ENCODE results near the gene ADAMTS6.

Gene ADAMTS6

DNA sequence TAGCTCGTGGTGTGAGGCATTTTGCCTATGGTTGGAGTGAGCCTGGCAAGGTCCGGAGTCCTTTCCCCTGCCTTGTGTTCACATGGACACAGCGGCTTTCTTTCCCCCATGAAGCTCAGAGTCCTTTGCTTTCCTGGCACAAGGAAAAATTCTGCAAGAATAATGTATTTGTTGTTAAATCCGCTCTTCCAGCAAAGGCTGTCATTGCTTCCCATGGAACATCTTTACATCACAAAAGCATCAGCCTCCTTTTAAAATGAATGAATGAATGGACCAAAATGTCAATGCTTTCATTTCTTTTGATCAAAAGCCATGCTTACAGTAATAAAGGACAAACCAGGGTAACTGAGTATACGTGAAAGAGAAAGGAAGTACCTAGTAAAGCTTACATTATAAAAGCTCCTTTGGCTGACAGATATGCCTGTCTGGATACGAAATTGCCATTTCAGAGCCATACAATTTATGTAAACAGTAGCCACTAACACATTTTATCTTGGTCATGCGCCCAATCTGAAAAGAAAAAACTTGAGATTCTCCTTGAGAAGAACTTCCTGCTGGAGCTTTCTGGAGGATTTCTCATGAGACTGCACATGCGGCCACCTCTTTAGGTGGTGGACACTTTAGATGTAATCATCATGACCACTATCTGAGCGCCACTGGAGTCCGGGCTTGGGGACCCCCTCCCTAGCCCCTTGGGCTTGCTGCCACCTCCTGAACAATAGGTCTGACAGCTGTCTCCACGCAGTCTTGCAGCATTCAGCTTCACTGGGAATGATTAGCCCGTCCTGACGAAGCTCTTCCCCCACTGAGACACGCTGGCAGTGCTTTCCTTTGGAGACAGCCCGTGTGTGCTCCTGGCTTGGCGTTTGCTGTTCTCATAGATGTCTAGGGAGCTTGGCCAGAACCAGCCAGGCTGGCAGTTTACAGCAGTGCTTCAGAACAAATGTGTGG, 355.9 kb downstream of the ADAMTS6 start:
- TF ChIP-seq, protein P1, sequence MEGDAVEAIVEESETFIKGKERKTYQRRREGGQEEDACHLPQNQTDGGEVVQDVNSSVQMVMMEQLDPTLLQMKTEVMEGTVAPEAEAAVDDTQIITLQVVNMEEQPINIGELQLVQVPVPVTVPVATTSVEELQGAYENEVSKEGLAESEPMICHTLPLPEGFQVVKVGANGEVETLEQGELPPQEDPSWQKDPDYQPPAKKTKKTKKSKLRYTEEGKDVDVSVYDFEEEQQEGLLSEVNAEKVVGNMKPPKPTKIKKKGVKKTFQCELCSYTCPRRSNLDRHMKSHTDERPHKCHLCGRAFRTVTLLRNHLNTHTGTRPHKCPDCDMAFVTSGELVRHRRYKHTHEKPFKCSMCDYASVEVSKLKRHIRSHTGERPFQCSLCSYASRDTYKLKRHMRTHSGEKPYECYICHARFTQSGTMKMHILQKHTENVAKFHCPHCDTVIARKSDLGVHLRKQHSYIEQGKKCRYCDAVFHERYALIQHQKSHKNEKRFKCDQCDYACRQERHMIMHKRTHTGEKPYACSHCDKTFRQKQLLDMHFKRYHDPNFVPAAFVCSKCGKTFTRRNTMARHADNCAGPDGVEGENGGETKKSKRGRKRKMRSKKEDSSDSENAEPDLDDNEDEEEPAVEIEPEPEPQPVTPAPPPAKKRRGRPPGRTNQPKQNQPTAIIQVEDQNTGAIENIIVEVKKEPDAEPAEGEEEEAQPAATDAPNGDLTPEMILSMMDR (IDR thresholded peaks at IDR 0.05; ENCODE audit: low read depth, low read length), result no peak
- Histone ChIP-seq H3K27me3 (ENCODE audit: insufficient read depth, low read depth, severe bottlenecking) (no peaks in the 10 kb centered on the region), H3K36me3 (no peaks in the 10 kb centered on the region), H3K9me3 (ENCODE audit: severe bottlenecking) (no peaks in the 10 kb centered on the region), H3K27ac (no peak overlapping the region), H3K4me3 (ENCODE audit: low read depth, low read length) (no peak overlapping the region)
- DNase-seq, result no peak

DNA sequence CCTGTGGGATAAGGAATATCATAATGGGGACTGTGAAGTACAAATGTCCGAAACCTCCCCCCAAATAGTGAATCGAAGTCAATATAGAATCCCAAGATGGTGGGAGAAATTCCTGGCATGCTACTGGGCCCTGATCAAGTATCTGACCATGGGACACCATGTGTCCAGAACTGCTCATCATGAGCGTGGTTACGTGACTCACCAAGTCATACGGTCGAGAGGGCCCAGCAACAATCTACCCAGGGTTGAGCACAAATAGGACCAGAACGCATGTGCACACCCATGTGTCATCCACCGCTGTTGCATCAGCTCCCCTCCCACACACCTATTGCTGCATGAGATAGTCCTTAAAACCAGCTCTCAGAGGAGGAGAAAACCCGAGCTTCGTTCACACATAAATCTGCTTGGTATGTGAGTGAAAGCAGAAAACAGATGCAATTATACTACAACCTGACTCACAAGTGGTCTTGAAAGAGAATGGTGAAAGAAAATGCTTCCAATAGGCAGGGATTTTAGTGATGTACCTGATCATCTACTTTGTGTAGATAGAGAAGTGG, 359.8 kb downstream of the ADAMTS6 start:
- no peak overlapping the region for H3K4me3 ChIP-seq (ENCODE audit: low read depth, low read length)
- no peaks in the 10 kb centered on the region for H3K9me3 ChIP-seq (ENCODE audit: severe bottlenecking)
- TF ChIP-seq, protein P1 (IDR thresholded peaks at IDR 0.05; ENCODE audit: low read depth, low read length), result no peak
- no peak overlapping the region for H3K27ac ChIP-seq
- no peaks in the 10 kb centered on the region for H3K36me3 ChIP-seq
- H3K27me3 ChIP-seq (ENCODE audit: insufficient read depth, low read depth, severe bottlenecking), result no peaks in the 10 kb centered on the region
- no peak for DNase-seq

DNA sequence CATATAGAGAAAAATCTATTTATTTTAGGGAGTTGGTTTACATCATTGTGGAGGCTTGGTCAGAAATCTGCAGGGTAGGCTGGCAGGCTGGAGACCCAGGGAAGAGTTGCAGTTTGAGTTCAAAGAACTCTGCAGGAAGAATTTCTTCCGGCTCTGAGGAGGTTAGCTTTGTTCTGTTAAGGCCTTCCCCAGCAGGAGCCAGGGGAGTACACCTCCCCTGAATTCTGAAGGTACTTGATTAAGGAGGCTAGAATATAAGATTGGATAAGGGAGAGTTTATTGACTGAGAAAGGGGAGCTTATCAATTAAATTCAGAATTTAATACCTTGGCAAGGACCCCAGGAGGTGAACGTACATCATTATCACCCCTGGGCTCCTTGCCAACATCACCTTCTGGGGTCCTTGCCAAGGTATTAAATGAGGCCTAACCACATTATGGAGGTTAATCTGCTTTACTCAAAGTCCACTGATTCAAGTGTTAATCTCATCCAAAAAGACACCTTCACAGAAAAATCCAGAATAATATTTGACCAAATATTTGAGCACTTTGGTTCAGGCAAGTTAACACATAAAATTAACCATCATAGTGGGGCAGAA, 361.3 kb downstream of the ADAMTS6 start:
- Histone ChIP-seq H3K36me3 (no peaks in the 10 kb centered on the region), H3K27me3 (ENCODE audit: insufficient read depth, low read depth, severe bottlenecking) (no peaks in the 10 kb centered on the region), H3K27ac (no peak overlapping the region), H3K4me3 (ENCODE audit: low read depth, low read length) (no peak overlapping the region), H3K9me3 (ENCODE audit: severe bottlenecking) (no peaks in the 10 kb centered on the region)
- no peak for DNase-seq
- TF ChIP-seq, protein P1 (IDR thresholded peaks at IDR 0.05; ENCODE audit: low read depth, low read length), result no peak

DNA sequence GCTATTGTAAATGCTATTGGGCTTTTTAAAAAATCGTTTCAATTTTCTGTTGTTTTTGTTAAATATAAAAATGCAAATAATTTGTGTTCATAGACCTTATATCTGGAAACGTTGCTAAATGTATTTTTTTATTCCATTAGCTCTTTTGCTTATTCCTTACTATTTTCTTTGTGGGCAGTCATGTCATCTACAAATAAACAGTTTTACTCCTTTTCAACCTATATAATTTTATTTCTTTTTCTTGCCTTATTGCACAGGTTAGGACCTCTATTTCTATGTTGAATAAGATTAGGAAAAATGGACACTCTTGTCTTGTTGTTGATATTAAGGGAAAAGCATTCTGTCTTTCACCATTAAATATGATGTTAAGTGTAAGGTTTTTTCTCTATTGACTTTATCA, 364.2 kb downstream of the ADAMTS6 start:
- Histone ChIP-seq H3K27ac (no peak overlapping the region), H3K27me3 (ENCODE audit: insufficient read depth, low read depth, severe bottlenecking) (no peaks in the 10 kb centered on the region), H3K9me3 (ENCODE audit: severe bottlenecking) (no peaks in the 10 kb centered on the region), H3K36me3 (no peaks in the 10 kb centered on the region), H3K4me3 (ENCODE audit: low read depth, low read length) (no peak overlapping the region)
- TF ChIP-seq, protein P1 (IDR thresholded peaks at IDR 0.05; ENCODE audit: low read depth, low read length), result no peak
- no peak for DNase-seq

DNA sequence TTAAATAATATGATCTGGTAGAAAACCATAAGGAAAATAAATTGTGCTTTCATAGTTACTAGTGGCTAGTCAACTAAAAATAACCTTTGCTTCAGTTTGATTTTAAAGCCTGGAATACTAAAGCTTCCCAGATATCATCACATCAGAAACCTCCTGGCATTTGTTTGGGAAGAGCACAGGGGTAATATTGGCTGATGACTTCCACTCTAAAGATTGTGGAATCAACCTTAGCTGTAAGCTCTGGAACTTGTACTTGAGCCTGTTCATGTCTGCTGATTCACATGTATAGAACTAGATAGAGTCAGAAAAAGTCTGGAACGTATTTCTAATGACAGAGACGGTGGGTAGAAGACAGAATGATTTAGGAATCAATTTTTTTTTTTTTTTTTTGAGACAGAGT, 367.9 kb downstream of the ADAMTS6 start:
- no peaks in the 10 kb centered on the region for H3K9me3 ChIP-seq (ENCODE audit: severe bottlenecking)
- H3K4me3 ChIP-seq (ENCODE audit: low read depth, low read length), result no peak overlapping the region
- no peaks in the 10 kb centered on the region for H3K36me3 ChIP-seq
- no peak for DNase-seq
- H3K27me3 ChIP-seq (ENCODE audit: insufficient read depth, low read depth, severe bottlenecking), result no peaks in the 10 kb centered on the region
- no peak overlapping the region for H3K27ac ChIP-seq
- TF ChIP-seq, protein P1 (IDR thresholded peaks at IDR 0.05; ENCODE audit: low read depth, low read length), result no peak
